Endodermal cell (in vitro differentiated cells): ENCODE measurements around the gene MNX1. TPM values are rescaled to one million over a fixed set of nuclear protein-coding genes. Genes with fewer than 3 reads are reported as not detected.

Experiments
- DNase-seq: peaks from one replicate; pipeline ENCODE4 v3.0.0-alpha.2; 2017
- H3K27ac ChIP-seq: 2 replicates; pipeline ENCODE4 v1.5.1; 2013; ENCODE audit warnings: mild to moderate bottlenecking, low read depth, low read length, moderate library complexity
- H3K27me3 ChIP-seq: 2 replicates; pipeline ENCODE4 v1.6.1; 2013; ENCODE audit warnings: mild to moderate bottlenecking, low read length, moderate library complexity; ENCODE audit not compliant: insufficient read depth, control insufficient read depth, poor library complexity, severe bottlenecking
- H3K36me3 ChIP-seq: 2 replicates; pipeline ENCODE4 v1.7.0; 2013; ENCODE audit warnings: mild to moderate bottlenecking, low read length, moderate library complexity; ENCODE audit not compliant: control insufficient read depth, insufficient read depth
- H3K4me1 ChIP-seq: one replicate; pipeline ENCODE4 v1.7.0; 2013; ENCODE audit warnings: low read length; ENCODE audit not compliant: control insufficient read depth, insufficient read depth
- H3K4me3 ChIP-seq: 2 replicates; pipeline ENCODE4 v1.5.1; 2013; ENCODE audit warnings: mild to moderate bottlenecking, low read length, moderate library complexity
- H3K9ac ChIP-seq: 2 replicates; pipeline ENCODE4 v1.6.1; 2013; ENCODE audit warnings: mild to moderate bottlenecking, low read length, moderate library complexity; ENCODE audit not compliant: poor library complexity, severe bottlenecking; ENCODE audit errors: extremely low read depth
- H3K9me3 ChIP-seq: 2 replicates; pipeline ENCODE4 v1.6.1; 2013; ENCODE audit warnings: mild to moderate bottlenecking, low read length, moderate library complexity; ENCODE audit not compliant: control insufficient read depth
- H3K27ac Mint-ChIP-seq: 2 replicates; pipeline ENCODE4 v1.8.0; 2020; ENCODE audit warnings: mixed read lengths
- H3K27me3 Mint-ChIP-seq: 2 replicates; pipeline ENCODE4 v1.8.0; 2021; ENCODE audit warnings: mild to moderate bottlenecking, mixed read lengths; ENCODE audit not compliant: insufficient read depth
- H3K36me3 Mint-ChIP-seq: 2 replicates; pipeline ENCODE4 v1.8.0; 2020; ENCODE audit warnings: low read depth, mixed read lengths
- H3K4me1 Mint-ChIP-seq: 2 replicates; pipeline ENCODE4 v1.8.0; 2020; ENCODE audit warnings: mixed read lengths
- H3K4me3 Mint-ChIP-seq: 2 replicates; pipeline ENCODE4 v1.8.0; 2020; ENCODE audit warnings: mild to moderate bottlenecking, moderate library complexity, mixed read lengths
- H3K9me3 Mint-ChIP-seq: 2 replicates; pipeline ENCODE4 v1.8.0; 2020; ENCODE audit warnings: mild to moderate bottlenecking, mixed read lengths
- WGBS, 2 experiments: methylation state at CpG; one replicate each; pipeline versions ENCODE4 v1.1.5 to v1.1.7; 2013; ENCODE audit warnings: missing lambda C conversion rate in 2 of 2, mixed read lengths in 1 of 2; ENCODE audit not compliant: insufficient coverage in 1 of 2, insufficient read length in 1 of 2; 5-methylcytosine and 5-hydroxymethylcytosine counted together
- total RNA-seq, 2 donors: library from RNA; stranded (reverse); fragmentation: NEBNext Ultra II Directional in 1 of 2; extraction: Animal tissue kit (Norgen Biotek cat#: 25700) in 1 of 2; gene quantifications; 2 replicates in 1 of 2; 3 replicates in 1 of 2; pipeline ENCODE4 v1.2.1, GENCODE V29; 2021
- TF ChIP-seq, protein P1 (sequence below): fragments of 200-600 bp; sonication (generic); conservative IDR thresholded peaks from 2 replicates; pipeline ENCODE4 v1.5.0; 2021; ENCODE audit warnings: antibody characterized with exemption, mild to moderate bottlenecking

MNX1 gene
- total RNA-seq, 2 donors from 2014 or later = 14.5 to 18.7 TPM

GRCh38 chr7:156979711-156980110 lies 30.8 kb downstream of the MNX1 start:
- peaks cover 15% of the 10 kb centered on the region for H3K9me3 Mint-ChIP-seq
- H3K4me1 Mint-ChIP-seq = no peaks in the 10 kb centered on the region
- no peak overlapping the region for H3K4me3 ChIP-seq
- no peak for DNase-seq
- no peak overlapping the region for H3K27ac ChIP-seq
- H3K9ac ChIP-seq = no peak overlapping the region
- TF ChIP-seq, protein P1, sequence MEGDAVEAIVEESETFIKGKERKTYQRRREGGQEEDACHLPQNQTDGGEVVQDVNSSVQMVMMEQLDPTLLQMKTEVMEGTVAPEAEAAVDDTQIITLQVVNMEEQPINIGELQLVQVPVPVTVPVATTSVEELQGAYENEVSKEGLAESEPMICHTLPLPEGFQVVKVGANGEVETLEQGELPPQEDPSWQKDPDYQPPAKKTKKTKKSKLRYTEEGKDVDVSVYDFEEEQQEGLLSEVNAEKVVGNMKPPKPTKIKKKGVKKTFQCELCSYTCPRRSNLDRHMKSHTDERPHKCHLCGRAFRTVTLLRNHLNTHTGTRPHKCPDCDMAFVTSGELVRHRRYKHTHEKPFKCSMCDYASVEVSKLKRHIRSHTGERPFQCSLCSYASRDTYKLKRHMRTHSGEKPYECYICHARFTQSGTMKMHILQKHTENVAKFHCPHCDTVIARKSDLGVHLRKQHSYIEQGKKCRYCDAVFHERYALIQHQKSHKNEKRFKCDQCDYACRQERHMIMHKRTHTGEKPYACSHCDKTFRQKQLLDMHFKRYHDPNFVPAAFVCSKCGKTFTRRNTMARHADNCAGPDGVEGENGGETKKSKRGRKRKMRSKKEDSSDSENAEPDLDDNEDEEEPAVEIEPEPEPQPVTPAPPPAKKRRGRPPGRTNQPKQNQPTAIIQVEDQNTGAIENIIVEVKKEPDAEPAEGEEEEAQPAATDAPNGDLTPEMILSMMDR = no peak
- H3K36me3 ChIP-seq = peaks cover 3% of the 10 kb centered on the region
- peaks cover 1% of the 10 kb centered on the region for H3K27me3 Mint-ChIP-seq
- H3K9me3 ChIP-seq = peaks cover 13% of the 10 kb centered on the region
- 87 to 96% methylated on average over 3 to 4 of the region's 4 CpGs for WGBS, 2 experiments
- H3K4me1 ChIP-seq = no peaks in the 10 kb centered on the region
- H3K4me3 Mint-ChIP-seq = no peak overlapping the region
- peaks cover 26% of the 10 kb centered on the region for H3K36me3 Mint-ChIP-seq
- H3K27me3 ChIP-seq = no peaks in the 10 kb centered on the region
- no peak overlapping the region for H3K27ac Mint-ChIP-seq

- Mint-ChIP-seq H3K27ac (no peak overlapping the region), H3K36me3 (peaks cover 26% of the 10 kb centered on the region), H3K4me3 (no peak overlapping the region), H3K9me3 (peaks cover 15% of the 10 kb centered on the region), H3K27me3 (peaks cover 1% of the 10 kb centered on the region), H3K4me1 (no peaks in the 10 kb centered on the region)
- no peaks in the 10 kb centered on the region for H3K27me3 ChIP-seq
- 83 to 90% methylated on average over 1 of the region's 1 CpG for WGBS, 2 experiments
- H3K36me3 ChIP-seq = peaks cover 3% of the 10 kb centered on the region
- H3K9ac ChIP-seq = no peak overlapping the region
- TF ChIP-seq, protein P1 = no peak
- no peaks in the 10 kb centered on the region for H3K4me1 ChIP-seq
- DNase-seq = no peak
- no peak overlapping the region for H3K4me3 ChIP-seq
- H3K27ac ChIP-seq = no peak overlapping the region
- peaks cover 13% of the 10 kb centered on the region for H3K9me3 ChIP-seq
Observed at GRCh38 chr7:156979007-156979606, 31.4 kb downstream of the MNX1 start.

GRCh38 chr7:156975620-156976019 lies 34.8 kb downstream of the MNX1 start:
- TF ChIP-seq, protein P1 = no peak
- Mint-ChIP-seq H3K27ac (no peak overlapping the region), H3K4me3 (no peak overlapping the region), H3K27me3 (peaks cover 1% of the 10 kb centered on the region), H3K4me1 (no peaks in the 10 kb centered on the region), H3K36me3 (peaks cover 43% of the 10 kb centered on the region), H3K9me3 (peaks cover 15% of the 10 kb centered on the region)
- Histone ChIP-seq H3K36me3 (peaks cover 21% of the 10 kb centered on the region), H3K4me1 (no peaks in the 10 kb centered on the region), H3K27me3 (no peaks in the 10 kb centered on the region), H3K27ac (no peak overlapping the region), H3K9me3 (peaks cover 13% of the 10 kb centered on the region), H3K9ac (no peak overlapping the region), H3K4me3 (no peak overlapping the region)
- DNase-seq = peak; percentile 10
- 87 to 96% methylated on average over 3 to 5 of the region's 5 CpGs for WGBS, 2 experiments
